ENCODE data around the gene COL11A1. TPM values are rescaled to one million over a fixed set of nuclear protein-coding genes. Genes with fewer than 3 reads are reported as not detected.

The COL11A1 gene
- total and polyA plus RNA-seq, 2 experiments from 2014 or later = 12.3 to 12.5 TPM

DNA sequence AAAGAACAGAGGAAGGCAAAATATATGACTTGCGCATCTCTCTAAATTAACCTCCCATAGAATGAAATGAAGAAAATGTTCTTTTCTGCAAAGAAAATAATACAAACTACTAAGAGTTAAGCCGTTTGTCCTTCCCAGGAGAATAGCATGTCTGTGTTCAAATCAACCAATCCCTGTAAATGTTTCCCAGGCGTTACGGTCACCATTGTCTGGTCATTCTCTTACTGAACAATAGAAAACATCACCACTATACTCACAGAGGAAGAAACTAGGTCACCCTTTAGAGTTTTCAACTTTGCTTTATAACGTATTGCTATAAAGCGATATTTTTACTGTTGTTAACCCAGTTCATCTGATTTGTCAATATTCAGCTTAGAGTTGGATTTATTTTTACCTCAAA lies 34.1 kb downstream of the COL11A1 start (continued):
- TF ChIP-seq EZH2phosphoT487 (IDR thresholded peaks at IDR 0.05; ENCODE audit: unreplicated experiment) = no peak

DNA sequence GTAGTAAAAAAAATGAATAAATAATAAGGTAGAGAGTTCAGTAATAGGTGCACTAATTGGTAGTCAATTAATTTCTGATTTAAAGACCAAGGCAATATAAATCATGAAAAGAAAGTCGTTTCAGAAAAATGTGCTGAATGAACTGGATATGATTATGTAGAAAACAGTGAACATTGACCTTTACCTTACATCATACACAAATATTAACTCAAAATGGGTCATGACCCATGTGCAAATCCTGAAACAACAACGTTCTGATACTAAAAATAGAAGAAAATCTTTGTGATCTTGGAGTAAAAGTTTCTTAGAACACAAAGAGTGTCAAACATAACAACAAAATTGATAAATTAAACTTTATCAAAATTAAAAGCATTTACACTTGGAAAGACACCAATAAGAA lies 39.1 kb downstream of the COL11A1 start:
- Mint-ChIP-seq H3K27me3 (ENCODE audit: insufficient read depth, low read depth, poor library complexity) (no peaks in the 10 kb centered on the region), H3K4me1 (no peaks in the 10 kb centered on the region; the same call in 1 of the 3 replicates), H3K4me3 (no peak overlapping the region), H3K27ac (no peak overlapping the region), H3K36me3 (ENCODE audit: low read depth) (no peaks in the 10 kb centered on the region), H3K9me3 (no peaks in the 10 kb centered on the region)
- Histone ChIP-seq H3K36me3 (ENCODE audit: insufficient read depth) (no peaks in the 10 kb centered on the region), H3K4me2 (no peak overlapping the region), H3K9me2 (ENCODE audit: insufficient read depth) (no peaks in the 10 kb centered on the region), H4K20me1 (replicated peaks; ENCODE audit: insufficient read depth) (no peaks in the 10 kb centered on the region), H3K27me3 (ENCODE audit: insufficient read depth) (no peaks in the 10 kb centered on the region), H3K79me2 (replicated peaks; ENCODE audit: insufficient read depth) (no peaks in the 10 kb centered on the region), H3F3A (replicated peaks; ENCODE audit: low read depth) (no peaks in the 10 kb centered on the region), H2AFZ (no peak overlapping the region), H3K27ac (ENCODE audit: low read depth) (no peak overlapping the region), H3K4me3 (no peak overlapping the region), H3K4me1 (ENCODE audit: insufficient read depth) (no peaks in the 10 kb centered on the region)
- ATAC-seq (no peak), DNase-seq (ENCODE audit: low spot score) (no peak)
- no peak for TF ChIP-seq JUNB (IDR thresholded peaks at IDR 0.05; ENCODE audit: unreplicated experiment)
- TF ChIP-seq, protein P1, sequence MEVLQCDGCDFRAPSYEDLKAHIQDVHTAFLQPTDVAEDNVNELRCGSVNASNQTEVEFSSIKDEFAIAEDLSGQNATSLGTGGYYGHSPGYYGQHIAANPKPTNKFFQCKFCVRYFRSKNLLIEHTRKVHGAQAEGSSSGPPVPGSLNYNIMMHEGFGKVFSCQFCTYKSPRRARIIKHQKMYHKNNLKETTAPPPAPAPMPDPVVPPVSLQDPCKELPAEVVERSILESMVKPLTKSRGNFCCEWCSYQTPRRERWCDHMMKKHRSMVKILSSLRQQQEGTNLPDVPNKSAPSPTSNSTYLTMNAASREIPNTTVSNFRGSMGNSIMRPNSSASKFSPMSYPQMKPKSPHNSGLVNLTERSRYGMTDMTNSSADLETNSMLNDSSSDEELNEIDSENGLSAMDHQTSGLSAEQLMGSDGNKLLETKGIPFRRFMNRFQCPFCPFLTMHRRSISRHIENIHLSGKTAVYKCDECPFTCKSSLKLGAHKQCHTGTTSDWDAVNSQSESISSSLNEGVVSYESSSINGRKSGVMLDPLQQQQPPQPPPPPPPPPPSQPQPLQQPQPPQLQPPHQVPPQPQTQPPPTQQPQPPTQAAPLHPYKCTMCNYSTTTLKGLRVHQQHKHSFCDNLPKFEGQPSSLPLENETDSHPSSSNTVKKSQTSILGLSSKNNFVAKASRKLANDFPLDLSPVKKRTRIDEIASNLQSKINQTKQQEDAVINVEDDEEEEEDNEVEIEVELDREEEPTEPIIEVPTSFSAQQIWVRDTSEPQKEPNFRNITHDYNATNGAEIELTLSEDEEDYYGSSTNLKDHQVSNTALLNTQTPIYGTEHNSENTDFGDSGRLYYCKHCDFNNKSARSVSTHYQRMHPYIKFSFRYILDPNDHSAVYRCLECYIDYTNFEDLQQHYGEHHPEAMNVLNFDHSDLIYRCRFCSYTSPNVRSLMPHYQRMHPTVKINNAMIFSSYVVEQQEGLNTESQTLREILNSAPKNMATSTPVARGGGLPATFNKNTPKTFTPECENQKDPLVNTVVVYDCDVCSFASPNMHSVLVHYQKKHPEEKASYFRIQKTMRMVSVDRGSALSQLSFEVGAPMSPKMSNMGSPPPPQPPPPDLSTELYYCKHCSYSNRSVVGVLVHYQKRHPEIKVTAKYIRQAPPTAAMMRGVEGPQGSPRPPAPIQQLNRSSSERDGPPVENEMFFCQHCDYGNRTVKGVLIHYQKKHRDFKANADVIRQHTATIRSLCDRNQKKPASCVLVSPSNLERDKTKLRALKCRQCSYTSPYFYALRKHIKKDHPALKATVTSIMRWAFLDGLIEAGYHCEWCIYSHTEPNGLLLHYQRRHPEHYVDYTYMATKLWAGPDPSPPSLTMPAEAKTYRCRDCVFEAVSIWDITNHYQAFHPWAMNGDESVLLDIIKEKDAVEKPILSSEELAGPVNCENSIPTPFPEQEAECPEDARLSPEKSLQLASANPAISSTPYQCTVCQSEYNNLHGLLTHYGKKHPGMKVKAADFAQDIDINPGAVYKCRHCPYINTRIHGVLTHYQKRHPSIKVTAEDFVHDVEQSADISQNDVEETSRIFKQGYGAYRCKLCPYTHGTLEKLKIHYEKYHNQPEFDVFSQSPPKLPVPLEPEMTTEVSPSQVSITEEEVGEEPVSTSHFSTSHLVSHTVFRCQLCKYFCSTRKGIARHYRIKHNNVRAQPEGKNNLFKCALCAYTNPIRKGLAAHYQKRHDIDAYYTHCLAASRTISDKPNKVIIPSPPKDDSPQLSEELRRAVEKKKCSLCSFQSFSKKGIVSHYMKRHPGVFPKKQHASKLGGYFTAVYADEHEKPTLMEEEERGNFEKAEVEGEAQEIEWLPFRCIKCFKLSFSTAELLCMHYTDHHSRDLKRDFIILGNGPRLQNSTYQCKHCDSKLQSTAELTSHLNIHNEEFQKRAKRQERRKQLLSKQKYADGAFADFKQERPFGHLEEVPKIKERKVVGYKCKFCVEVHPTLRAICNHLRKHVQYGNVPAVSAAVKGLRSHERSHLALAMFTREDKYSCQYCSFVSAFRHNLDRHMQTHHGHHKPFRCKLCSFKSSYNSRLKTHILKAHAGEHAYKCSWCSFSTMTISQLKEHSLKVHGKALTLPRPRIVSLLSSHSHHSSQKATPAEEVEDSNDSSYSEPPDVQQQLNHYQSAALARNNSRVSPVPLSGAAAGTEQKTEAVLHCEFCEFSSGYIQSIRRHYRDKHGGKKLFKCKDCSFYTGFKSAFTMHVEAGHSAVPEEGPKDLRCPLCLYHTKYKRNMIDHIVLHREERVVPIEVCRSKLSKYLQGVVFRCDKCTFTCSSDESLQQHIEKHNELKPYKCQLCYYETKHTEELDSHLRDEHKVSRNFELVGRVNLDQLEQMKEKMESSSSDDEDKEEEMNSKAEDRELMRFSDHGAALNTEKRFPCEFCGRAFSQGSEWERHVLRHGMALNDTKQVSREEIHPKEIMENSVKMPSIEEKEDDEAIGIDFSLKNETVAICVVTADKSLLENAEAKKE (CRISPR knock-in tag; IDR thresholded peaks at IDR 0.05) = no peak
- TF ChIP-seq POLR2AphosphoS5 (IDR thresholded peaks at IDR 0.05; ENCODE audit: low read depth) = no peak
- TF ChIP-seq EZH2 (IDR thresholded peaks at IDR 0.05; ENCODE audit: low read depth, unreplicated experiment) = no peak
- TF ChIP-seq, protein P2, sequence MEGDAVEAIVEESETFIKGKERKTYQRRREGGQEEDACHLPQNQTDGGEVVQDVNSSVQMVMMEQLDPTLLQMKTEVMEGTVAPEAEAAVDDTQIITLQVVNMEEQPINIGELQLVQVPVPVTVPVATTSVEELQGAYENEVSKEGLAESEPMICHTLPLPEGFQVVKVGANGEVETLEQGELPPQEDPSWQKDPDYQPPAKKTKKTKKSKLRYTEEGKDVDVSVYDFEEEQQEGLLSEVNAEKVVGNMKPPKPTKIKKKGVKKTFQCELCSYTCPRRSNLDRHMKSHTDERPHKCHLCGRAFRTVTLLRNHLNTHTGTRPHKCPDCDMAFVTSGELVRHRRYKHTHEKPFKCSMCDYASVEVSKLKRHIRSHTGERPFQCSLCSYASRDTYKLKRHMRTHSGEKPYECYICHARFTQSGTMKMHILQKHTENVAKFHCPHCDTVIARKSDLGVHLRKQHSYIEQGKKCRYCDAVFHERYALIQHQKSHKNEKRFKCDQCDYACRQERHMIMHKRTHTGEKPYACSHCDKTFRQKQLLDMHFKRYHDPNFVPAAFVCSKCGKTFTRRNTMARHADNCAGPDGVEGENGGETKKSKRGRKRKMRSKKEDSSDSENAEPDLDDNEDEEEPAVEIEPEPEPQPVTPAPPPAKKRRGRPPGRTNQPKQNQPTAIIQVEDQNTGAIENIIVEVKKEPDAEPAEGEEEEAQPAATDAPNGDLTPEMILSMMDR (conservative IDR thresholded peaks at IDR 0.05; ENCODE audit: low read depth in 2 of 2) = no peak
- no peak for TF ChIP-seq EZH2phosphoT487 (IDR thresholded peaks at IDR 0.05; ENCODE audit: unreplicated experiment)
- TF ChIP-seq STAT1 (IDR thresholded peaks at IDR 0.05; ENCODE audit: unreplicated experiment) = no peak
- TF ChIP-seq NANOG (IDR thresholded peaks at IDR 0.05; ENCODE audit: borderline replicate concordance) = no peak
- TF ChIP-seq, protein P3, sequence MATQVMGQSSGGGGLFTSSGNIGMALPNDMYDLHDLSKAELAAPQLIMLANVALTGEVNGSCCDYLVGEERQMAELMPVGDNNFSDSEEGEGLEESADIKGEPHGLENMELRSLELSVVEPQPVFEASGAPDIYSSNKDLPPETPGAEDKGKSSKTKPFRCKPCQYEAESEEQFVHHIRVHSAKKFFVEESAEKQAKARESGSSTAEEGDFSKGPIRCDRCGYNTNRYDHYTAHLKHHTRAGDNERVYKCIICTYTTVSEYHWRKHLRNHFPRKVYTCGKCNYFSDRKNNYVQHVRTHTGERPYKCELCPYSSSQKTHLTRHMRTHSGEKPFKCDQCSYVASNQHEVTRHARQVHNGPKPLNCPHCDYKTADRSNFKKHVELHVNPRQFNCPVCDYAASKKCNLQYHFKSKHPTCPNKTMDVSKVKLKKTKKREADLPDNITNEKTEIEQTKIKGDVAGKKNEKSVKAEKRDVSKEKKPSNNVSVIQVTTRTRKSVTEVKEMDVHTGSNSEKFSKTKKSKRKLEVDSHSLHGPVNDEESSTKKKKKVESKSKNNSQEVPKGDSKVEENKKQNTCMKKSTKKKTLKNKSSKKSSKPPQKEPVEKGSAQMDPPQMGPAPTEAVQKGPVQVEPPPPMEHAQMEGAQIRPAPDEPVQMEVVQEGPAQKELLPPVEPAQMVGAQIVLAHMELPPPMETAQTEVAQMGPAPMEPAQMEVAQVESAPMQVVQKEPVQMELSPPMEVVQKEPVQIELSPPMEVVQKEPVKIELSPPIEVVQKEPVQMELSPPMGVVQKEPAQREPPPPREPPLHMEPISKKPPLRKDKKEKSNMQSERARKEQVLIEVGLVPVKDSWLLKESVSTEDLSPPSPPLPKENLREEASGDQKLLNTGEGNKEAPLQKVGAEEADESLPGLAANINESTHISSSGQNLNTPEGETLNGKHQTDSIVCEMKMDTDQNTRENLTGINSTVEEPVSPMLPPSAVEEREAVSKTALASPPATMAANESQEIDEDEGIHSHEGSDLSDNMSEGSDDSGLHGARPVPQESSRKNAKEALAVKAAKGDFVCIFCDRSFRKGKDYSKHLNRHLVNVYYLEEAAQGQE (IDR thresholded peaks at IDR 0.05; ENCODE audit: unreplicated experiment) = no peak
- TF ChIP-seq ZNF114 (CRISPR knock-in tag; IDR thresholded peaks at IDR 0.05) = no peak
- TF ChIP-seq, protein P4, sequence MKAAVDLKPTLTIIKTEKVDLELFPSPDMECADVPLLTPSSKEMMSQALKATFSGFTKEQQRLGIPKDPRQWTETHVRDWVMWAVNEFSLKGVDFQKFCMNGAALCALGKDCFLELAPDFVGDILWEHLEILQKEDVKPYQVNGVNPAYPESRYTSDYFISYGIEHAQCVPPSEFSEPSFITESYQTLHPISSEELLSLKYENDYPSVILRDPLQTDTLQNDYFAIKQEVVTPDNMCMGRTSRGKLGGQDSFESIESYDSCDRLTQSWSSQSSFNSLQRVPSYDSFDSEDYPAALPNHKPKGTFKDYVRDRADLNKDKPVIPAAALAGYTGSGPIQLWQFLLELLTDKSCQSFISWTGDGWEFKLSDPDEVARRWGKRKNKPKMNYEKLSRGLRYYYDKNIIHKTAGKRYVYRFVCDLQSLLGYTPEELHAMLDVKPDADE (IDR thresholded peaks at IDR 0.05) = no peak
- no peak for TF ChIP-seq CREB1 (CRISPR knock-in tag; IDR thresholded peaks at IDR 0.05; ENCODE audit: low read depth)
- TF ChIP-seq ZNF331 (CRISPR knock-in tag; IDR thresholded peaks at IDR 0.05; ENCODE audit: low read depth) = no peak

Measured in GM23338 (cell line).